NCI-H2081 treated with DMSO at 0.1 percent for 48 hours (cell line): ENCODE results near the gene EGR4.

Experiments
- DNase-seq: peaks from one replicate; lab custom pipeline; 2025; lab: John Stamatoyannopoulos, UW

Gene EGR4

DNA sequence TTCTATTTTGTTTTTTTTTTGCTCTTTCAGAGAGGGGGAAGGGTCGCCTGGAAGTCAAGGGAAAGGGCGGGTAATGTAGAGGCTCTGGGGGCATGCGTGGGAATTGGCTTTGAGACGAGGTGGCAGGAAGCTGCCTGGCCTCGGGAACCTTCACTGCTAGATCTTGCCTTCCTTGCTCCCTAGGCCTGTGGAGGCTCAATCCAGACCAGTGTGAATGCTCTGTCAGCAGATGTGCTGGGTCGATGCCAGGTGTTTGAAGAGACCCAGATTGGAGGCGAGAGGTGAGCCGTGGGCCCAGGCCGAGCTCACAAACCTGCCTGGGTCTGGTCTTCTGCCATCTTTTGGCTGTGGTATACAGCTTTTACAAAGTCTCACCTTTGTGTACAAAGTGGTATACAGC, 43.7 kb downstream of the EGR4 start:
- DNase-seq = no peak

DNA sequence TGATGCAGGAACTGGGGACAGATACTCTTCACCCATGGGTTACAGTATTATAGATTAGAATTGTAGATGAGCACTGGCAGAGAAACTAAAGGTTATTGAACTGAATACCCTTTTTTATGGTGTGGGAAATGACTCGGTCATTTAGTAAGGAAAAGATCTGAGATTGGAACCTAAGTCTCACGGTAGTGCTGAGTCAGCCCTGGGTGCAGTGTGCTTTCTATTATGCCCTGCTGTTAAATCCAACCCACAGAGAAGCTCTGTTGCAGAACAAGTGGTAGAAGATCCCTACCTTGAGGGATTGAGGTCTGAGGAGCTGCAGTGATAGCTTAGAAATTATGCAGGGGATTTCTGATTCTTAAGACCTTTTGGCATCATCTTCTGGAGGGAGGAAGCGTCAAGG, 46.5 kb downstream of the EGR4 start:
- no peak for DNase-seq

DNA sequence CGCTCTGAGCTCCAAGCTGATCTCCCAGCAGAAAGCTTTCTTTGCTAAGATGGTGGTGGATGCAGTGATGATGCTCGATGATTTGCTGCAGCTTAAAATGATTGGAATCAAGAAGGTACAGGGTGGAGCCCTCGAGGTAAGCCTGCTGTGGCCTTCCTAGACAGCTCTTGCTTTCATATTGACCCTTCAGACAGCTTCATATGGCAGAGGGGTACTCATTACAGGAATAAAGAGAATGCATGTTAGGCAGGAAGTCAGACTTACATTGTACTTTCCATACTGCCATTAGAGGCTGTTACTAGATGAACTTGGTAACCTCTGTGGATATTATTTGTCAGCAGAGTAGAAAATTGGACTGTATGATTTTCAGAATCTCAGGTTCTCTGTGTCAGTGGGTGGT, 48.8 kb downstream of the EGR4 start:
- no peak for DNase-seq

DNA sequence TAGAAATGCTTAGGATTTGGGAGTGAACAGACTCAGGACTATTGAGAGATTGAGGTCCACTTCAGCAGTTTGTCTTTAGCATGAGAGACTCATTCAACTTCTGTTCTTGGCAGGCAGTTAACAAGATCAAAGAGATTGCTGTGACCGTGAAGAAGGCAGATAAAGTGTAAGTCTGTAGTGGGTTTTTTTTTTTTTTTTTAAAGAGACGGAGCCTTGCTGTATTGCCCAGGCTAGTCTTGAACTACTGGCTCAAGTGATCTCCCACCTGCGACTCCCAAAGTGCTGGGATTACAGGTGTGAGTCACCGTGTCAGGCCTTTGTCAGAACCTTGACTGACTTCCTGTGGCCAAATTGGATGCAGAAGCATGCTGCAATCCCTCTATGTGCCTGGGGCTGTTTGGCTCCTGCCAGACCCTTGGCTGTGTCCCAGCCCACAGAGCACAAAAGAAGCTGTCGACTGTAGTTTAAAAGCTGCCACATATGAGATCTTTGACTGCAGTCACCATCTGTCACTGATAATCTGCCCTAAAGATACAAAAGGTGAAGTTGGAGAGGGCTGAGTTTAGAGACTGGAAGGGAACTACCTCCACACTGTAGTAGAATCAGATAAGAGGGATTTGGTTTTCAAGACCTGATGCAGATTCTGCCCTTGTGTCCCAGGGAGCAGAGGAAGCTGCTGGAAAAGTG, 49.3 kb downstream of the EGR4 start:
- DNase-seq = peak; percentile 25
